GM21381 (cell line): ENCODE data around the gene PDE4DIP.
A peak's percentile ranks its signal among the peaks of the same experiment; 100 is the strongest.
"Not testable (repeated sequence)": the region's sequence is repeated elsewhere in the genome, so short reads cannot be mapped to it uniquely, and the experiment has no call there.

Source experiments
- ATAC-seq: cut with Tn5 transposase; IDR thresholded peaks from one replicate; pipeline ENCODE4 v1.9.1; 2021; ENCODE audit warnings: mild to moderate bottlenecking, moderate library complexity; ENCODE audit not compliant: unreplicated experiment

The PDE4DIP gene

DNA sequence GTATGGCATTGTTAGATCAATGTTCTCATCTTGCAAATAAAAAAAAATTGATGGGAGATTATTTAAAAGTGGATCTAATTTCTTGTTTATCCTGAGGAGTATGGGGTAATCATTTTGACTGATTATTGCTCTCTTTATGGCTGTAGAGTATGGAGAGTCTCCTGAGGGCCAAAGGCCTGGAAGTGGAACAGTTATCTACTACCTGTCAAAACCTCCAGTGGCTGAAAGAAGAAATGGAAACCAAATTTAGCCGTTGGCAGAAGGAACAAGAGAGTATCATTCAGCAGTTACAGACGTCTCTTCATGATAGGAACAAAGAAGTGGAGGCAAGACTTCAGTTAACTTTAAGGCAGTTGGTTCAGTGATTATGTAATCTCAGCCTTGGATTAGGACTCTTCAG is 123.4 kb downstream of the PDE4DIP start:
- not testable (repeated sequence) for ATAC-seq

DNA sequence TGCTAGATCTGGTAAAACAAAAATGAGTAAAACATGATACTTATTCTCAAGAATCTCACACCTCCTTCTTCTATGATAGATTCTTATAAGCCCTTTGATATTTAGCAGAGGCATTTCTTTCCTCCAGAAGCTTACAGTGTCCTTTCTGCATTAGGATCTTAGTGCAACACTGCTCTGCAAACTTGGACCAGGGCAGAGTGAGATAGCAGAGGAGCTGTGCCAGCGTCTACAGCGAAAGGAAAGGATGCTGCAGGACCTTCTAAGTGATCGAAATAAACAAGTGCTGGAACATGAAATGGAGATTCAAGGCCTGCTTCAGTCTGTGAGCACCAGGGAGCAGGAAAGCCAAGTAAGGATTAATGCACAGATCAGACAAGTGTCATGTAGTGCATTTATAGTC is 124.5 kb downstream of the PDE4DIP start:
- ATAC-seq: not testable (repeated sequence)

DNA sequence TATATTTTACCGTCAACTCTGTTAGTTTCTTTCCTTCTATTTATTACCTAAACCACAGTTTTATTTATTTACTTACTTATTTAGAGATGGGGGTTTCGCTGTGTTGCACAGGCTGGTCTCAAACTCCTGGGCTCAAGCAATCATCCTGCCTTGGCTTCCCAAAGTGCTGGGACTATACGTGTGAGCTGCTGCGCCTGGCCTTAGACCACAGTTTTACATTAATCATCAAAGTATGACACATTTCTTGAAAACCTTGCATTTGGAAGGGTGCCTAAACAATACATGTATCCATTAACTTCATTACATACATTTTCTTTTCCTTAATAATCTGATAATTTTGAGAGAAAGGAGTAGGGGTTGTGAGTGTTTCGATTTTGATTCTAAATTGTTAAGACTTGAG is 124.9 kb downstream of the PDE4DIP start:
- not testable (repeated sequence) for ATAC-seq

DNA sequence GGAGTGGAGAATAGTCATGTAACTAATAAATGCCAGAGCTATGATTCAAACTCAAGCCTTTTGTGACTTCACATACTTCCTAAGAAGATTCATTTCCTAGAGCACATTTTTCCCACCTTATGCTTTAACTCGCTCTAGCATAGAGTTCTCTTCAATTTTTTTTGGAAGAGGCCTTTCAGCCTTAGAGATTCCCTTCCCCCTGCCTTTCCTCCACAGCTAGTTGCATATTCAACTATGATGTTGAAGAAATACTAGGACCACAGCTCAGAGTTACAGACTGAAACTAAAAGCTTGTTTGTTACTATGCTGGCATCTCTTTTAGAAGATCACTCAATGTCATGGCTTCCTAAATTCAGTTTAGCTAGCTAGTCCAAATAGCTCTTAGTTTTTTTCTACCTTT is 131.2 kb downstream of the PDE4DIP start:
- peak; percentile 47 for ATAC-seq

DNA sequence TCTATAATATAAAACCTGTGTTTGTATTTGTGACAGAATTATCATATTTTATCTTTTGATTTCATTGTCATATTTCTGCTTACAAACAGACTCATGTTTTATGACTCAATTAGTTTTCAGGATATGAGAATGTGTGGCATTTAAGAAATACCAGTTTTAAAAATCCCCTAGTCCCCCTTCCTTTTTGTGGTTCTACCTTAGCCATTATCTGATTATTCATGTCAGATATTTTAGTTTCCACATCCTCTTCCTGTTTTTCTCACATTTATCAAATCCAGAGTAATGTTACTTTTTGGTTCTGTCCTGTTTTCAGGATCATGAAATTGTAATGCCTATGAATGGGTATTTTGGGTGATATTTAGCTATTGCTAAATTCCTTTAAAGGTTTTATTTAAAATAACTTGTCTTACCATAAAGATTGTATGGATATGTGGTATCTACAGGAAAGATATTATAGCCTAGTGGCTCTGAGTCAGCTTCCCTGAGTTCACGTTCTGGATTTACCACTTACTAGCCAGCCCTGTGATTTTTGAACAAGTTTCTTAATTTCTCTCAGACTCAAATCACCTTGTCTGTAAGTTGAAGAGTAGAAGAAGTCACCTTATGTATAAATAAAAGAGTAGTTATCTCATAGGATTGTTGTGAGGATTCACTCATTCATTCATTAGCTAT is 131.8 kb downstream of the PDE4DIP start:
- peak; percentile 53 for ATAC-seq

DNA sequence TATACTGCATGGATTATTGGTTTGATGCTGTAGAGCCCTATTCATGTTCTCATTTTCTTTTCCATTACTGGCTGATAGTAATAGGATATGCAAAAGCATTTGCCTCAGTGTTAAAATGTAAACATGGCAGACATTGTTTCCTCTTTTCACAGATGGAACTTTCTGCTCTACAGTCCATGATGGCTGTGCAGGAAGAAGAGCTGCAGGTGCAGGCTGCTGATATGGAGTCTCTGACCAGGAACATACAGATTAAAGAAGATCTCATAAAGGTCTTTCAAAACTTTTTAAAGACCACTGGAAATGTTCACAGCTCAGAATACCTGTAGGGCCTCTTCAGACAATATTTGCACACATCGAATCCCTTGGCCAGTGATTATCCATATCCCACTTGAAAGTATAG is 133.6 kb downstream of the PDE4DIP start:
- ATAC-seq: not testable (repeated sequence)

DNA sequence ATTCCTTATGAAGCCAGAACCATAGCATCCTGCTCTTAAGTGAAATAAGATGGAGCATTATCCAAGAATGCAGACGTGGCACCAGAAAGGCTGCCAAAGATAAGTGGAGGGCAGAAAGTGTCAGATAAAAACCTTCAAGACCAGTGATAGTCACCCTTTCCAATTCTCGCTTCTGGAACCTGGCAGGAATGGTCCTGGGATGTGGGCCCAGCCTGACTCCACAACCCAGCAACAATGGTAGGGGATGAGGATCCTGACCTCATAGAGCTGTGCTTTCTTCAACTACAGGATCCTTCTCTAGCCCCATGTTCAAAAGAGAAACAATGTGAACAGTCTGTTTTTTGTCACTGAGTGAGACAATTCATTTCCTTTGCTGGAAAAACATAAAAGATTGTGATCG is 145.2 kb downstream of the PDE4DIP start:
- not testable (repeated sequence) for ATAC-seq

DNA sequence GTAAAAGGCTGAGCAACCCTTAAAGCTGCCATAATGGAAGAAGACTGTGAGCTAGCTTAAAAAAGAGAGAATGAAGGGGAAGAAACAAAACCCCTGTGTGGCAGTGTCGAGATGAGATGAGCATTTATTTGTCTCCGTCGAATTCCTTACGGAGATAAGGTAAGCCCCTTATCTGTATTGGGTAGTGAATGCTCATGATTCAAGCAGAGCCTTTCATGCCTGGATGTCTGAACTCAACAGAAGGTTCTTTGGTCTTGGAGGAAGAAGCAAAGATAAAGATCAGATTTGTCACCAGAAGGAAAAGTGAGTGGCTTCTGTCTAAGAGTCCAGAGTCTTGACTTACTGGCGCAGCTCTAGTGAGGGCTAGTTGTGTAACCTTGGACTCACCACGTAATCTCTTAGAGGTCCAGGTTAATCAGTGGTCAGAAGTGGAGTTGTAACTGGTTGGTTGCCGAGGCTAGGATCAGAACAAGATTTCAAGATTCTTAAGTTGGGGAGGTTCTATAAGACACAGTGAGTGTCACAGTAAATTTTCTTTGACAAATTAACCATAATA is 146.1 kb downstream of the PDE4DIP start:
- ATAC-seq: not testable (repeated sequence)

DNA sequence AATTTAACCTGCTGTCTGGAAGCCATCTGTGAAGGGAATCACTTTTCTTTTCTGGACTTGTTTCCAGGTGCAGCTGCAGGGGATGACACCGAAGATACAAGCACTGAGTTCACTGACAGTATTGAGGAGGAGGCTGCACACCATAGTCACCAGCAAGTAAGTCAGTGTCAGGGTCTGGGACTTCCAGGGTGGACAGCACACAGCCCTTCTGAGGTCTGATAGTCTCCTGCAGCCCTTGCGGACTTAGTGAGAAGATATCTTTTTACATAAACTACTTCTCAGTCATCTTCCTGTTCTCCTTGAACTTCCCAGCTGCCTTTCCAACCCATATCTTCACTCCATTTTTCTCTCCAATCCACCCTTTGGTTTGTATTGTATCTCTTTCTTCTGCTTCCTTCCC is 147.6 kb downstream of the PDE4DIP start:
- ATAC-seq: not testable (repeated sequence)

DNA sequence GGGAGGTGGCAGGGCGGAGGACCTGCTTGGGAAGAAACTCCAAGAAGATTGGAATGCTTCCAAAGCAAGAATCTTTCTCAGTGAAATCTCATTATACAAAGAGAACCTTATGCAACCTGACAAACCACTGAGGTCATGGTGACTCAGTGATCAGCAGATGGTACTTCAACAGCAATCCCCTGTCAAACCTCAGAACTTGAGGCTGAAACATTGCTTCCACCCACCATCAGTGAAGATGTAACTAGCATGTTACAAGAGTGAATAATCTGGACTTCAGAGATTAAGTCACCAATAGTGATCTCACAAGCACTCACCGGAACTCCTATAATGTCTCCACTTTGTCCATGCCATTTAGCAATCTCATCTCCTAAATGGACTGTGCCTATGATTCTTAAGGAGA is 148.1 kb downstream of the PDE4DIP start:
- not testable (repeated sequence) for ATAC-seq

DNA sequence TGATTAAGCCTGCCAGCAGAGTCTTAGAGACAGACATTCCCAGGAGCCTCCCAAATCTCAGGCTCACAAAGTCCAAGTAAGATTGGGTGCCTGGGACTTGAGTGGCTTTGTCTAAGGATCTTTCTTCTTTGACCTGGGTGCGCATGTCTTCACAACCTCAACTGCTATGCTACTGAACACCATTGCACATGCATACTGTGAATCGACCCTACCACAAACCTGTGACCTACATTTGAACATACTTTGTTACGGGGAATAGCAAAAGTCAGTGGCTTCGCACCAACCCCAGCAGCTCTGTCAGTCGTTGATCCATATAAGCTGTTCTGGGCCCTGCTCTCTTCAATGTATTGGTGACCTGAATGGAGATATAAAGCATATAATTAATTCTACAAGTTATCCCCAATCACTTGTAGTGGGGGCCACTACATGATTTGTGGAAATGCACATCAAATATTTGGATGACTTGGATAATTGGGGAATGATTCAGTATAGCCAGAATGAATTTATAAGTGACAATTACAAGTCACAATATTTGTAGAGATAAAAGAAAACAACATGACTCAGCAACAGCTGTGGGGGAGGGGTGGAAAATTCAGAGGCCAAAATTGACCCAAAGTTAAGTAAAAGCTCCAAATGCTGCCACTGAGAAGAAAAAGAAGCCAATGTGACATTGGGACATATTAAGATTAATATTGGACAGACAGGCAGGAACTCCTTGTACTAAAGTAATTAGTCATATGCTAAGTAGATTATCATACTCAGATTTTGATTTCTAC is 152.4 kb downstream of the PDE4DIP start:
- not testable (repeated sequence) for ATAC-seq

DNA sequence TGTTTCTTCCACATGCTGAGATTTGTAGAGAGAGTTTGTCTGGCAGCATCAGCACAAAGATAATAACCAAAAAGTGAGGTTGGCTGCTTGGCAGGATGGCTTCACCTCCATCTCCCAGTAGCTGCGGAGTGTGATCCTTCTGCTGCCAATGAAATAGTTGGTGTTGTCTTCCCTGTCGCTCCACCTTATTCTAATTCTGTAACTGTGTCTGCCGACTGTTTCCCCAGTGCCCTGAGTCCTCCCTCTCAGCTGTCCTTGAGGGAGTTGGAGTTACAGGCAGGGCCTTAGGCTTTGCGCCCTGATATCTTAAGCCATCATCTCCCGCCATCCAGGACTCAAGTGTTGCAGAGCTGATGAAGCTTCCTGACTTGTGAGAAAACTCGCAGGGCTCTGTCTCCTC is 153.2 kb downstream of the PDE4DIP start:
- ATAC-seq: not testable (repeated sequence)

DNA sequence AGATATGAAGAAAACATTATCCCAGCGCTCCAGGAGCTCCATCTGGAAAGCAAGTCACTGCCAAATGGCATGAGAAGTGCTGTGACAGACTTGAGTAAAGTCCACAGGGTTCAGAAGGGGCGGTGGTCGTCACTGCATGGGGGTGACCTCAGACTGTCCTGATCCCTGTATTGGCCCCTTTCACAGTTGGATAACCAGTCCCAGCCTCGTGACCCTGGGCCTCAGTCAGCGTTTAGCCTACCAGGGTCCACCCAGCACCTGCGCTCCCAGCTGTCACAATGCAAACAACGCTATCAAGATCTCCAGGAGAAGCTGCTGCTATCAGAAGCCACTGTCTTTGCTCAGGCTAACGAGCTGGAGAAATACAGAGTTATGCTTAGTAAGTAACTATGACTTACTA is 158.4 kb downstream of the PDE4DIP start:
- not testable (repeated sequence) for ATAC-seq

DNA sequence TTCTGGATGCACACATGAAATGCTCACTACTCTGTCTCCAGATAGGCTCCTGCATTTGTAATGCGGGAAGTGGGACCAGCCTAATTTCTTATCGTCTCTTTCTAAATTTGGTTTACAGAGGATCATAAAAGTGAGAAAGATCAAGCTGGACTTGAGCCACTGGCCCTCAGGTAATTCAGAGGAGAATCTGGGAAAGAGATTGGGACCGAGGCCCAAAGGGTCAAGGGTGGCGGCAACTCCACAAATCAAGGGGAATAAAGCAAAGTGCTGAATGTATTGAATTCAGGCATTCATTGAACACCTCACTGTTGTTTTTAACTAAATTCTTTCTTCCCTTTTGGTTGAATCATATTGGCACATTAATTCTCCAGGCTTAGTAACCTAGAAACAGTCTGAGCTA is 164.1 kb downstream of the PDE4DIP start:
- not testable (repeated sequence) for ATAC-seq

DNA sequence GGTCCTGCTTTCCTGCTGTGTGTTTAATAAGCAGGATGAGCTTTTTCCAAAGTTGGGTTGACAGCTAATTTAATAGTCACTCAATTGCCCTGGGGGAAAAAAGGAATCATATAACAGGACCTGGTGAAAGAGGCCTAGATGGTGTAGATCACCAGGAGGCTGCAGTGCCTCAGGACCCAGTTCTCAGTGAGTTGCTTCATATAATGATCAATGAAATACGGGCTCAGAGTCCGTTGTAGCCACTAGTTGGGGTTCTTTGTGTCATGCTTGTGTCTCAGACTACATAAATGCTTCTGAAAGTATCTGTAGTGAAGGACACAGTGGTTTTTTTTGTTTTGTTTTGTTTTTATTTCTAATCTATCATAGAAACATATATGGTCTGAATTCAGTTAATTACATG is 164.5 kb downstream of the PDE4DIP start:
- ATAC-seq: not testable (repeated sequence)

DNA sequence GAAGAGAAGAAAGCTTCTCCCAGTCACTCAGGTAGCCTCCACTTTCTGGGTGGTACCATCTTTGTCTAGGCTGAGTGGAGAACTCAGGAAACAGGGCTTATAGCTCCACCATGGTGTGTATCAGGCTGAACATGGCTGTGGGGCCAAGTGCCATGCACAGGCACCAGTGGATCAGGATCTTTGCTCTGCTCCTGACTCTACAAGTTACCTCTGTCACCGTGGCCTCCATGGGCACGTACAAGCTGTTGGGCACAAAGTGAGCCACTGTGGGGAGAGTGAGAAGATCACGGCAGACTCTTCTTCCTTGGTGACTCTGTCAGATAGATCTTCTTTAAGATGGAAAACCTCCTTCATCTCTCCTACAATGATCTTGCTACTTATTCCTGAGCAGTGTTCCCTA is 165.5 kb downstream of the PDE4DIP start:
- not testable (repeated sequence) for ATAC-seq

DNA sequence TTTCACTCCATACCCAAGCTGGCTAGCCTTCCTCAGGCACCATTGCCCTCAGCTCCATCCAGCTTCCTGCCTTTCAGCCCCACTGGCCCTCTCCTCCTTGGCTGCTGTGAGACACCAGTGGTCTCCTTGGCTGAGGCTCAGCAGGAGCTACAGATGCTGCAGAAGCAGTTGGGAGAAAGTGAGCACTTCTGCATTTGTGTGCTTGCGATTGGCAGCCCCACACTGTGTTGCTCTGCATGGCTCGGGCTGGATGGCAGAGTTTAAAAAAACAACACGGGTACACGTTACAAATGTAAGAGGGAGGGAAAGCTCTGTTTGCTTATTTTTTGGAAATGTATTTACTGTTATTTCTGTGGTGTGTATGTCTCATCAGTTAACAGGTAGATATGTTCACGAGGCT is 168.4 kb downstream of the PDE4DIP start:
- not testable (repeated sequence) for ATAC-seq

DNA sequence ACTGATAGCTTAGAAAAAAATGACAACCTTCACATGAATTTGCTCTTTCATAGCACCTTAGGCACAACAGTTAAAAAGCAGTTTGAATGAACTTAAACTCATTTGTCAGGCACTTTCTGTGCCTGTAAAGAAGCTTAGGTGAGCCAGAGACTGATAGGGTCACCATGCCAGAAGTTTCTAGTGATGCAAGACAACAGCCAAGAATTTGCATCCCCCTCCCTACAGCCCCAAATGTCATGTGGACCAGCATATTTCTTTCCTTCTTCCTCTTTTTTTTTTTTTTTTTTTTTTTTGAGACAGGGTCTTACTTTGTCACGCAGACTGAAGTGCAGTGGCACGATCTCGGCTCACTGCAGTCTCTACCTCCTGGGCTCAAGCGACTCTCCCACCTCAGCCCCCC is 169.3 kb downstream of the PDE4DIP start:
- not testable (repeated sequence) for ATAC-seq

DNA sequence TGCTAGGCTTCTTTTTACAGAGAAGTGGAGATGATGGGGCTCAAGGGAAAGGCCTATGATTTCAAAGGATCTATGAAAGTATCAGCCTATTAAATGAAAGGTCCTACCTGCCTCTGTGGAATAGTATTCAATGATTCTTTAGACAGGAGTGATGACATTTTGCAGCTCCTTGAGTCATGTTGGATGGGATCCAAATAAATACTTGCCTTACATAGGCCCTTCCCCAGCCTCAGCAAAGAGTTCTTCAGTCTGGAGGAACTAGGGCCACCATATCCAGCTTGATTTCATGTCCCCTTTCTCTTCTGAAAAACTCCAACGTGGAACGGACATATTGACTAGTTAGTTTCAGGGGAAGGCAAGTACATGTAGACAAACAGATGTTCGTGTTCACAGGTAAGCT is 171.3 kb downstream of the PDE4DIP start:
- not testable (repeated sequence) for ATAC-seq

DNA sequence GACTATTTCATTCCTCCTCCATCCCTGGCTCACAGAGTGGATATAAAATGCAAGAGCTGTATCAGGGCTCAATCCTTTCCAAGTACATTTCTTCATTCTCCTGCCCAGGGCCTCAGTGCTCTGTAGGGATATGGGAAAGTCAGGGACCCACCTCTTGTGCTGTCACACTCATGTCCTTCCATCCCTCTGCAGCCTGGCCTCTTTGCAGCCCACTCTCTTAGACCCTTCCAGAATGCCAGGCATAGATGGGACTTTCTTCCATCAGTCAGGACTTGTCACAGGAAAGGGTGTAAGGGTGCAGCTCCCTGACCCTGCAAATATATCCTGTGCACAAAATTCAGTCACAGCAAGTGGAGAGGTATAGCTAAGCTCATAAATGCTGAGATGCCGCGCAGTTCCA is 172.4 kb downstream of the PDE4DIP start:
- ATAC-seq: not testable (repeated sequence)

DNA sequence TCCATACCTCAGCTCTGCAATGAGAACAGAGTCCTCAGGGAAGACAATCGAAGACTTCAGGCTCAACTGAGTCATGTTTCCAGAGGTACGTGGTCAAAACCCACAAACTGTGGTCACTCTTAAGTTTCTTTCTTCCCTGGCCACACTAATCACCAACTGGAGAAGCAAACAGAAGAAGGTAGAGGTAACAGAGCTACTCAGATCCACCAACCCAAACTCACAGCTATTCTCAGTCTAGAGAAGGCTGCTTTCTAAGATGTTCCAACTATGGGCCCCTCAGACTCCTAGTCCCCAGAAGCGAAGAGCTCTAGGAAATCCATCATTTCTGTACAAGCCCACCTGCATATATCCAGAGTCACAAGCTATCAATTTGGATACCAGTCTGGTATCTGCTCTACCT is 174.3 kb downstream of the PDE4DIP start:
- ATAC-seq: not testable (repeated sequence)

DNA sequence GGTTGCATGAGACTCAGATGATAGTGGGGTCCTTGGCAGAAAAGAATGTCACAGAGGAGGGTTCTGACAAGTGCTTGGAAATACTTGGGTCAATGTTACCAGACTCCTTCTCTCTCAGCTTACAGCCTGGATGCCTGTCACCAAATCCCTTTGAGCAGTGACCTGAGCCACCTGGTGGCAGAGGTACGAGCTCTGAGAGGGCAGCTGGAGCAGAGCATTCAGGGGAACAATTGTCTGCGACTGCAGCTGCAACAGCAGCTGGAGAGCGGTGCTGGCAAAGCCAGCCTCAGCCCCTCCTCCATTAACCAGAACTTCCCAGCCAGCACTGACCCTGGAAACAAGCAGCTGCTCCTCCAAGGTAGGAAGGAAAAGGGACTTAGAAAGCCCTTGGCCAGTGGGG is 180.1 kb downstream of the PDE4DIP start:
- not testable (repeated sequence) for ATAC-seq
